SK-N-SH (cell line): ENCODE measurements around the gene ZNF684.

Experiments
- EP300 ChIP-seq, 2 experiments: IDR thresholded peaks; 2 replicates each; pipeline versions ENCODE4 v1.4.0 to v1.6.1; 2012; ENCODE audit warnings: borderline replicate concordance in 1 of 2, low read depth in 1 of 2, low read length in 1 of 2
- EZH2phosphoT487 ChIP-seq: fragments of 200-600 bp; sonication (generic); IDR thresholded peaks from 2 replicates; pipeline ENCODE4 v1.6.1; 2017; ENCODE audit warnings: low read depth, mixed run types, mild to moderate bottlenecking, antibody characterized with exemption, moderate library complexity, borderline replicate concordance
- IRF3 ChIP-seq: fragments of 150-350 bp; IDR thresholded peaks from 2 replicates; pipeline ENCODE4 v1.6.1; 2016; ENCODE audit warnings: mild to moderate bottlenecking, low read depth, low read length
- NRF1 ChIP-seq: IDR thresholded peaks from 2 replicates; pipeline ENCODE4 v1.6.1; 2012; ENCODE audit warnings: low read depth, mild to moderate bottlenecking, low read length
- POLR2AphosphoS5 ChIP-seq: IDR thresholded peaks from 2 replicates; pipeline ENCODE4 v1.6.1; 2012; ENCODE audit warnings: low read depth, low read length
- RAD21 ChIP-seq: IDR thresholded peaks from 2 replicates; pipeline ENCODE4 v1.6.1; 2012; ENCODE audit warnings: mild to moderate bottlenecking, low read length
- REST ChIP-seq: IDR thresholded peaks from 2 replicates; pipeline ENCODE4 v1.6.1; 2012; ENCODE audit warnings: mild to moderate bottlenecking, low read depth, low read length, moderate library complexity
- SIN3A ChIP-seq: IDR thresholded peaks from 2 replicates; pipeline ENCODE4 v1.6.1; 2012; ENCODE audit warnings: low read depth, mild to moderate bottlenecking, low read length, moderate library complexity, borderline replicate concordance
- SMC3 ChIP-seq: IDR thresholded peaks from 2 replicates; pipeline ENCODE4 v1.6.1; 2012; ENCODE audit warnings: low read depth, low read length, improper control_type of control experiment
- TAF1 ChIP-seq: IDR thresholded peaks from 2 replicates; pipeline ENCODE4 v1.6.1; 2012; ENCODE audit warnings: low read depth, mild to moderate bottlenecking, low read length, moderate library complexity, borderline replicate concordance
- ZBTB33 ChIP-seq: IDR thresholded peaks from 2 replicates; pipeline ENCODE4 v1.4.0; 2012; ENCODE audit warnings: low read depth, borderline replicate concordance
- TF ChIP-seq, protein P1 (sequence below): fragments of 200-600 bp; sonication (generic); IDR thresholded peaks from 2 replicates; pipeline ENCODE4 v1.6.1; 2017; ENCODE audit warnings: antibody characterized with exemption, mild to moderate bottlenecking, moderate library complexity
- TF ChIP-seq, protein P2 (sequence below): fragments of 150-350 bp; IDR thresholded peaks from 2 replicates; pipeline ENCODE4 v1.6.1; 2017; ENCODE audit warnings: antibody characterized with exemption, low read length, low read depth, borderline replicate concordance
- TF ChIP-seq, protein P3 (sequence below): IDR thresholded peaks from 2 replicates; pipeline ENCODE4 v1.4.0; 2012; ENCODE audit warnings: low read depth

DNA sequence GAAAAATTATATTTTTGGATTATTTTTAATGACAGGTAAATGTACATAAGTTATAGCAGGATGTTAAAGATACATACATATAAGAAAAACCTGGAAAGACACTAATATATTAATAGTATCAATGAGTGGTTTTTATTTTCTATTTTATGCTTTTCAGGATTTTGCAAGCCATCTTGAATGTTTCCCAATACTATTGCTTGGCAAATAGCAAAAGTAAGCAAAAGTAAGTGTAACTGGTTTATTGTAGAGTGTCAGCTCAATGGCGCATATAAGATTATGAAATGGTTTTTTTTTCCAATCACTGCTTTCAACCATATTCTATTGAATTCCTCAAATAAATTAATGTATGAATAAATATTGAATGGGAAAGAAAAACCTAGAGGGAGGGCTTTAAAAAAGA lies 36.4 kb downstream of the ZNF684 start:
- TF ChIP-seq, protein P1, sequence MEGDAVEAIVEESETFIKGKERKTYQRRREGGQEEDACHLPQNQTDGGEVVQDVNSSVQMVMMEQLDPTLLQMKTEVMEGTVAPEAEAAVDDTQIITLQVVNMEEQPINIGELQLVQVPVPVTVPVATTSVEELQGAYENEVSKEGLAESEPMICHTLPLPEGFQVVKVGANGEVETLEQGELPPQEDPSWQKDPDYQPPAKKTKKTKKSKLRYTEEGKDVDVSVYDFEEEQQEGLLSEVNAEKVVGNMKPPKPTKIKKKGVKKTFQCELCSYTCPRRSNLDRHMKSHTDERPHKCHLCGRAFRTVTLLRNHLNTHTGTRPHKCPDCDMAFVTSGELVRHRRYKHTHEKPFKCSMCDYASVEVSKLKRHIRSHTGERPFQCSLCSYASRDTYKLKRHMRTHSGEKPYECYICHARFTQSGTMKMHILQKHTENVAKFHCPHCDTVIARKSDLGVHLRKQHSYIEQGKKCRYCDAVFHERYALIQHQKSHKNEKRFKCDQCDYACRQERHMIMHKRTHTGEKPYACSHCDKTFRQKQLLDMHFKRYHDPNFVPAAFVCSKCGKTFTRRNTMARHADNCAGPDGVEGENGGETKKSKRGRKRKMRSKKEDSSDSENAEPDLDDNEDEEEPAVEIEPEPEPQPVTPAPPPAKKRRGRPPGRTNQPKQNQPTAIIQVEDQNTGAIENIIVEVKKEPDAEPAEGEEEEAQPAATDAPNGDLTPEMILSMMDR = no peak
- TF ChIP-seq EP300 (IDR thresholded peaks at IDR 0.05; ENCODE audit: borderline replicate concordance in 1 of 2, low read depth in 1 of 2, low read length in 1 of 2) (no peak), SMC3 (no peak), REST (no peak), SIN3A (no peak), POLR2AphosphoS5 (no peak), IRF3 (no peak), RAD21 (no peak), TAF1 (no peak), NRF1 (no peak), EZH2phosphoT487 (no peak), ZBTB33 (no peak)
- TF ChIP-seq, protein P2, sequence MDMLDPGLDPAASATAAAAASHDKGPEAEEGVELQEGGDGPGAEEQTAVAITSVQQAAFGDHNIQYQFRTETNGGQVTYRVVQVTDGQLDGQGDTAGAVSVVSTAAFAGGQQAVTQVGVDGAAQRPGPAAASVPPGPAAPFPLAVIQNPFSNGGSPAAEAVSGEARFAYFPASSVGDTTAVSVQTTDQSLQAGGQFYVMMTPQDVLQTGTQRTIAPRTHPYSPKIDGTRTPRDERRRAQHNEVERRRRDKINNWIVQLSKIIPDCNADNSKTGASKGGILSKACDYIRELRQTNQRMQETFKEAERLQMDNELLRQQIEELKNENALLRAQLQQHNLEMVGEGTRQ = no peak
- TF ChIP-seq, protein P3, sequence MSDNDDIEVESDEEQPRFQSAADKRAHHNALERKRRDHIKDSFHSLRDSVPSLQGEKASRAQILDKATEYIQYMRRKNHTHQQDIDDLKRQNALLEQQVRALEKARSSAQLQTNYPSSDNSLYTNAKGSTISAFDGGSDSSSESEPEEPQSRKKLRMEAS = no peak
